ENCODE results near the gene BORCS6.

BORCS6 gene

DNA sequence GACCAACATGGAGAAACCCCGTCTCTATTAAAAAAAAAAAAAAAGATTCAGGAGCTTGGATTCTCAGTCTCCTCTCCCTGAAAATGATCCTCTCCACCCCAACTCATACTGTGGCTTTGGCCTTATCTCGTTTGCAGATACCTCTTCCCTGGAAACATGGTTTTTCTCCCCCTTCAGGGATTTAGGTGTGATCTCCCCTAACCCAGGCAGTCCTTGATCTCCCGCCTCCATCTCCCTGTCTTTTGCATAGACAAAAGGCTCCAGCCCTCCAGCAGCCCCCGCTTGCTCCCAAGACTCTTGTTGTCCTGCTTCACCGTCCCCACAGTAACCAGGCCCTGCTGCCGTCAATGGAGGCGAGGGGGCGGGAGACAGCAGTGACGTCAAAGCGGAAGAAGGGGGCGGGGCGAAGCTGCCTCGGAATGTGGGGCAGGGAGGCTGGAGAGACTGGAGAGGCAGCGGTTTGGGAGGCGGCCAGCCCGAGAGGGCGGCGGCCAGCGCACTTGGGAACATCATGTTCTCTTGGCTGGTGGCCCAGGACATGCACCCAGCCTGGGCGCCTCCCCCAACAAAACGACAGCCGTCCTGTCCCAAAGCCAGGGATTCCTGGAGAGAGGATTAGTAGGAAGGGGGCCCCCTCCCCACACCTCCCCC, 35.9 kb downstream of the BORCS6 start:
- DNase-seq = peak; percentile 98

DNA sequence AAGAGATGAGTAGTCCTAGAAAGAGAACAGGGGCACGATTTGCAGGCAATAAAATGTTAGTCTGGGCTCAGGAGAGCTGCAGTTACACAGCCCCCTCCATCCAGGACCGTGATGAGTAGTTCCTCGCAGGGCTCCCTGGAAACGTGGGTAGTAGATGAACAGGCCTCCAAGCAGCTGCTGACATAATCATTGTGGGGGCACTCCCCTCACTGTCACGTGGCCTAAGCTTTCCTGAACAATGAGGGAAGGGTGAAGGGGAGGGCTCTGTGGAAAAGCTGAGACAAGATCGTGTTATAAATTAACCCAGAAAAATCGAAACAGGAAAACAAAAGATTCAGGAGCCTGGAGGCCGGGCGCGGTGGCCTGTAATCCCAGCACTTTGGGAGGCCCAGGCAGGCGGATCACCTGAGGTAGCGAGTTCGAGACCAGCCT, 36.4 kb downstream of the BORCS6 start:
- peak; percentile 95 for DNase-seq

DNA sequence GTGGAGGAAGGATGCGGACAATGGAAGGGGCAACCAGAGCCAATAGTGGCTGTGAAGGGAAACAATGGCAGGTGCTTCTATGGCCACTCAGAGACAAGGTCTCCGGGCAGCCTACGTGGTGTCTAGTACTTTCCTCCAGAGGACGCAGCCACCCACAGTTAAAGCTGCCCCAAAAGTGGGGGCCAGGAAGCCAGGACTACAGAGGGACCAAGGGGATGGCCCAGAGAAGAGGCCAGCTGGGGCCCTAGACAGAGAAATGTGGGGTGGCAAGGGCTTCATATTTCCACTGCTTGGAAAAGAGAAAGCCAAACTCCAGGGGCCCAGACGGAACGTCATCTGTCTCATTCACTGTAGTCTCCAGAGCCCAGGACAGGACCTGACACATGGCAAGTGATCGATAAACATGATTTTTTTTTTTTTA, 36.9 kb downstream of the BORCS6 start:
- DNase-seq = no peak

DNA sequence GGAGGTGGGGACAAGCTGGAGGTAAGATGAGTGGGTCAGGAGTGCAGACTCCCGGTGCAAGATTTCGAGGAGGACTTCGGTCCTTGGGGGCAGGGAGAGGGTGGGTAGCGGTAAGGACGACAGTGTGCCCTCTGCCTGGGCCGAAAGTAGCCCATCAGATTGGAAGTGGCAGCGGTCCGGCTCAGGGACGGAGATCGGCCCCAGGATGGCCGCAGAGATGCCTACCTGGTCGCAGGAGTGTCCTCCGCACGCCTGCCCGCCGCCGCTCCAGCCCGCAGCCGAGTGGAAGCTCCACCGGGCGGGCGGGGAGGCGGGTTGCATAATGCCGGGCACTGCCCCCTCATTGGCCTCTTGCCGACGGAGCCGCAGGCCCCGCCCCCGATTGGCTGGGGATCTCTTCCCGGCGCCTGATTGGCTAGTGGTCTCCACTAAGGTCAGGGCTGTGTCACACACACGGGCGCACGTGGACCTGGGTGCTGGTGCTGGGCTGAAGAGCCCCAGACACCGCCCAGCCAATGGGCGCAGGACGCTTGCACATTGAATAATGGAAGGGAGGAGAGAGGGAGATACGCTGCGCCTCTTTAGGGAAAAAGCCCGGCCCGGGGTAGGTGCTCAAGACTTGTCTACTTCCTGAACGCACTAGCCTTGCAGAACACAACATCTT, 37.7 kb downstream of the BORCS6 start, which contains the start of gene PER1:
TSS of gene PER1 (minus strand) at position 293 of the 664 bp plus-strand sequence. CDS start 1,698 bp downstream, outside the sequence.
- peak; percentile 94 for DNase-seq

DNA sequence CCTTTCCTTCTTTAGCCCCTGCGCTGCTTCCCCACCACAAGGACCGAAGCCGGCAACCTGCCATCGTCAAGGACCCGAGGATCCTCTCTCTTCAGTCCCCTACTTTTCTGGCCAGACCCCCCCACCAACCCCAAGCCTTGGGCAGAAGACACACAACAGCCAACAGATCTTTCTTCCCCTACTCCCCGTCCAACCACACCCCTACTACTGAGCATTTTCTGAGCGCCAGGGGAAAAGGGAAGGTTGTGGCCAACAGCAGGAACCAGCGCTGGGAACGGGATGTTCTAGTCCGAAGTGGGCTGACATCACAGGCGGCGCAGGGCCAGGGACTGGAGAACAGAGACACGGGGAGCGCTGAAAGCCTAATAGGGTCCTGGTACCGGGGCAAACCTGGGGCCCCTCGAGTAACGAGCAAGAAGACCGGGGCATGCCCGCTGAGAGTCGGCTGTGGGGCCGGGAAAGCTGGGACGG, 38.3 kb downstream of the BORCS6 start:
- DNase-seq = peak; percentile 68

DNA sequence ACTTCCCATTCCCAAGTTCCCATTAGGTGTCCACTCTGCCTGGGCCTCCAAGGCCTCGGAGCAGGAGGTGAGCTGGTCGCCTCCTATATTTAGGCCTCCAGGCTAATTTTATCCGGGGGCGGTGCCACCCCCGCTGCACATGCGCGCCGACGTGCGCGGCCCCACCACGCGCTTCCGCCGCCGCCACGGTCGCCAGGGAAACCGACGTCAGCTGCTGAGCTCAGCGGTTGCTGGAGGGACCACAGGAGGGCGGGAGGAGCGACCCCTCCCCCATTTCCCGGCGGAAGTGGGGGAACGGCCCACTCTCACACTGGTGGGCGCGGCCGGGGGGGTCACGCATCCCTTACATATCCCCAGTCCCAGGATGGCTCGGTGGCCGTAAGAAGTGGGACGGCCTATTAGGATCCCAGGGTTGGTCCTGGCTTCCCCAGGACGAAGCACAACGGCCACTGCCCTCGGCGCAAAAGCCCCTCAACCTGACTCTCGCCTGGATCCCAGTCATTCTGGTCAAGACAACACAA, 38.8 kb downstream of the BORCS6 start:
- peak; percentile 83 for DNase-seq

DNA sequence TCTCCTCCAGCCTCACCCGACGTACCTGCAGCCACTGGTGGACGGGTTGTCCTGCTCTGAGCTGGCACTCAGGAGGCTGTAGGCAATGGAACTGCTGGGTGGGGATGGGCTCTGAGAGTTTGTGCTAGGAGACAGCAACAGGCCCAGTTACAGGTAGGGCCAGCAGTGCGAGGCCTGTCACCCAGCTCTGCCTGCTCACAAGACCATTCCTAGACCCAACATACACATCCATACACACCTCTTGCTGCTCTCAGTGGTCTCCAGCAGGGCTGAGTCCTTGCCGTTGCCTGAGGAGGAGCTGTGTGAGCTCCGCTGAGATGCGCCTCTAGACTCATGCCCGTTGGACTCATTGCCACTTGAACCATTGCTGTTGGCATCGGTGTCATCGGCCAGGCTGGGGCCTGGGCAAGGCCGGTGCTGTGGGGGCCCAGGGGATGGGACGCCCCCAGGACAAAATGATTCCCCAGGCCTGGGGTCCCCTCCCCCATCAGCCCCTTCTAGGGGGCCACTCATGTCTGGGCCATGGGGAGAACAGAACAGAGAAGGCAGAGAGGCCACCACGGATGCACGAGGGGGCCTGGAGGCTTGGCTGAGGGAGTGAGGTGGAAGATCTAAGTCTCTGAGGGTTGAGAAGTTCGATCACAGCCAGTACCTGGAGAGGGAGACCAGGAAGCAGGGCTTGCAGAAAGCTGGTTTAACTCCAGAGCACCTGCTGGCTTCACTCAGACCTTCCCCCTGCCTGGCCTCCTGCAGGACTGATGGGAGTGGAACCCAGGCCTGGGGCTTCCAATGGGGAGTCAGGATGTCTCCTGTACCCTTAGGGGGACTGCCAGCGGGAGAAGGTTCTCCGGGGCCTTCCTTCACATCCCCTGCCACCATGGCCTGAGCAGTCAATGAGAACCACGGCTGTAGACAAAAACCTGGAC, 39.5 kb downstream of the BORCS6 start:
- DNase-seq = no peak

DNA sequence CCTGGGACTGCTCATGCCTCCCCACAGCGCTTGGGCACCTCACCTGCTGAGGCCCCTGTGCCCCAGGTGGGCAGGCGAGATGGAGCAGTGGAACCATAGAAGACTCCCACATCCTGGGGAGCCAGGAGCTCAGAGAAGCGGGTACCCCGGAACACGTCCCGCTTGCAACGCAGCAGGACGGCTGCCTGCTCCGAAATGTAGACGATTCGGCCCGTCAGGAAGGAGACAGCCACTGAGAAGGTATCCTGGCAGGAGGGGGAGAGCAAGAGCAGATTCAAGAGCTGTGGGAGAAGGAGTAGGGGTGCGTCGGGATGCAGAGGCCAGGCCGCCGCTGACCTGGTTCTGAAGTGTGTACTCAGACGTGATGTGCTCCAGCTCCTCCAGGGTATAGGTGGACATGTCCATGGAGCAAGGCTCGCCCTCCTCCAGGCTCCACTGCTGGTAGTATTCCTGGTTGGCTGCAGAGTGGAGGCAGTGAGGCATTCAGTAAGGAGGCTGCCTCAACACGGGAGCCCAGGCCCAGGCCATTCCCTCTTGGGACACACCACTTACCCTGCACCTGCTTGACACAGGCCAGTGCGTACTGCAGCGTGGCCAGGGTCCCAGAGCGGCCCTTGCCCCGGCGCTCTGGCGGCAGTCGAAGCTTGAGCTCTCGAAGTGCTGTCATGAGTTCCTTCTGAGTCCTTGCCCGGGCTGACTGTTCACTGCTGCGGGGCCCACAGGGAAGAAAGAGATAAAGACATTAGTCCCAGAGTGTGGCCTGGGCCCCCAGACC, 40.4 kb downstream of the BORCS6 start:
- no peak for DNase-seq

DNA sequence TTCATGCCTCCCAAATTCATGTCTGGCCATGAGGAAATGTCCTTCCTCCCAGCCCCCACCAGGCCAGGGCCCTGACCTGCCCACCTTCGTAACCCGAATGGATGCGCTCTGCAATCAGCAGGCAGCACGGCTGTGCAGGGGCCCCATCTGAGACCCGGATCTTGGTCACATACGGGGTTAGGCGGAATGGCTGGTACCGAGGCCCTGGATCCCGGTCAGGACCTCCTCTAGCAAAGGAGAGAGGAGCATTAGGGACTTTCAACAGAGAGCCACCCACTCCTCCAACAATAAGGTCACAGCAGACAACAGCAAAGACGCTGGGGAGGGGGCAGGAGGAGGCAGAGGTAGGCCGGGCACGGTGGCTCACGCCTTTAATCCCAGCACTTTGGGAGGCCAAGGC, 41.4 kb downstream of the BORCS6 start:
- DNase-seq = no peak

DNA sequence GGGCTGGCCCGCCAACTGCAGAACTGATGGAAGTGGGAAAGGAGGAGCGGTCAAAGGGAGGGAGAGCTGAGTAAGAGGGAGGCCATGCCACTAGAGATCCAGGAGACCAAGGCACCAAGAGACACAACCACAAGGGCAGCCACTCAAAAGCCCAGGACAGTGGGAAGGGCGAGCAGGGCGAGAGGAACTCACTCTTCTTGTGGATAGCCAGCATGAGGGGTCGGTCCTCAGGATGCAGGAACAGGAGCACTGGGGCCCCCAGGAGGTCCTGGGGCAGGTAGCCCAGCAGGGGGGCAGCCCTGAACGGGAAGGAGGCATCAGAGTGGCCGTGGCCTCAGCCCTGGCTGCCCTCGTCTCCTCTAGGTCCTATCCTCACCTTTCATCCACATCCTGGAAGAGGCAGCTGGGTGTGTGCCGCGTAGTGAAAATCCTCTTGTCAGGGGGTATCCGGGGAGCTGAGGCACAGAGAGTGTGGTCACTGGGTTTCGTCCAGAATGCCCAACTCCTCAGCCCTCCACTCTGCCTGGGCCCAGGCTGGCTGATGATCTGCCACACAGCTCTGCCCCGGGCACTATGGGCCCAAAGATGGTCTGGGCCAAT, 42.1 kb downstream of the BORCS6 start:
- DNase-seq = no peak

DNA sequence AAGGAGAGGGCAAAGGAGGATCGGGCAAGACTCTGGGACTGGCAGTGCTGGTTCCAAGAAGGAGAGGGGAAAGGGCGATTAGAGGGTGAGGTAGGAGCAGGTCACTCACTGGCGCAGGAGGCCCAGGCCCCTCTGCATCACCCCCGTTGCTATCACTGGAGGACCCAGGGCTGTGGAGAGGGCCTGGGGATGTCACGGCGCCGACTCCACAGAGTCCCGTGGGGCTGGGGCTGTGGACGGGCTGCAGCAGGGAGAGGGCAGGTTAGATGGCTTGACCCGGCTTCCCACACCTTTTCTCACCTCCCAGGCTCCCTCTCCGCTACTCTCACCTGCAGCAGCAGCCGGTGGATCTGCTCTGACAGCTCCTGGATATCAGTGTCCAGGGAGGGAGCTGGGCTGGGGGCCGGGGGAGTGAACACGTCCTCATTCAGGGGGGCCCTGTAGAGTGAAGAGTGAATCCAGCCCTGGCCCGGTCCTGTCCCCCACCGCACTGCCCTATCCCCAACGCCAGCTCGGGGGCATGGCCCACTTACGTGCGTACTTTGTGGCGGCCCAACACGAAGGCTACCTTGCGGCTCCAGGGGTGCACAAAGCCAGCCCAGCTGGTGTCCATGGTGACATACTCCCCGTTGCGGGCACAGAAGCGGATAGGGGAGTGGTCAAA, 42.7 kb downstream of the BORCS6 start:
- DNase-seq = no peak

DNA sequence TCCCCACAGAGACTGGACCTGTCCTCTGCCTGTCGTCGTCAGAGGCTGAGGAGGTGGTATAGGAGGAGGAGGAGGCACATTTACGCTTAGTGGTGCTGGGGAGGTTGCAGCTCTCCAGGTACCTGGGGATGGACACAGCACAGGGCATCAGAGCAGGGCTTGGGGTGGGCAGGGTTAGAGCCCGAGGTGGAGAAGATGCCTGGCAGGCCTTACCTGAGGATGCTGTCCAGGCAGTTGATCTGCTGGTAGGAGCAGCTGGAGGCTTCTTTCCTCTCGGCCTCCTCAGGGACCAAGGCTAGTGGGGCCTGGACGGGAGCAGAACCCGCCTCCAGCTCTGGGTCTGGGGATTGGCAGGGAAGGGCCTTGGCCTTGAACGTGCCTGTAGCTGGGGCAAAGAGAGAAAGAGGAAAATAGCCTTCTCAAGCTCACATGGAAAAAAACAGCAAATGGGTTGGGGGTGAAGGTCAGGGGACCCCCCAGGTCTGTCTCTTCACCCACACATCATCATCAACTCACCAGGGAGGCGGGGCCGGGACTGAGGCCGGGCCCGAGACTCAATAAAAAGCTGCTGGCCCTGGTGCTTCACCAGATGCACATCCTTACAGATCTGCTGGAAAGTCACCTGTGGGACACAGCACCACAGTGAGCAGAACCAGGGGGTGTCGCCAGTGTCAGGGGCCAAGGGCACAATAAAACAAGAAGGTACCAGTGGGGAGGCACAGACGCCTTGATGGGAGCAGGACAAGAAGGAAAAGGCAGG, 43.4 kb downstream of the BORCS6 start:
- no peak for DNase-seq

DNA sequence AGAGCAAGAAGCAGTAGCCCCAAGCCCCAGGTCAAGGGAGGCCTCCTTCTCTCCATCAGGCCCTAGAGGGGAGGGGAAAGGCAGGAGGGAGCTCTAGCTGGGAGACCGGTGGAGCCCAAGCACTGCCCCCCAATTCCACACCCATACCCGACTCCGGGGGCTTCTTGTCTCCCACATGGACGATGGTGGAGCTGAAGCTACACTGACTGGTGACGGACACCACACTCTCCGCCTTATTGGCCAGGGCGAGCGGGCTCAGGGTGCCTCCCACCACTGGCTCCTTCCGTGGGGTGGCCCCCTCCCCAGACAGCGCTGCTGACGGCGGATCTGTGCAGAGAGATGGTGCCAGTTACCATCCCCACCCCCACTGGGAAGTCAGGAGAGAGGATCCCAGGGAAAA, 44.2 kb downstream of the BORCS6 start:
- DNase-seq = no peak

DNA sequence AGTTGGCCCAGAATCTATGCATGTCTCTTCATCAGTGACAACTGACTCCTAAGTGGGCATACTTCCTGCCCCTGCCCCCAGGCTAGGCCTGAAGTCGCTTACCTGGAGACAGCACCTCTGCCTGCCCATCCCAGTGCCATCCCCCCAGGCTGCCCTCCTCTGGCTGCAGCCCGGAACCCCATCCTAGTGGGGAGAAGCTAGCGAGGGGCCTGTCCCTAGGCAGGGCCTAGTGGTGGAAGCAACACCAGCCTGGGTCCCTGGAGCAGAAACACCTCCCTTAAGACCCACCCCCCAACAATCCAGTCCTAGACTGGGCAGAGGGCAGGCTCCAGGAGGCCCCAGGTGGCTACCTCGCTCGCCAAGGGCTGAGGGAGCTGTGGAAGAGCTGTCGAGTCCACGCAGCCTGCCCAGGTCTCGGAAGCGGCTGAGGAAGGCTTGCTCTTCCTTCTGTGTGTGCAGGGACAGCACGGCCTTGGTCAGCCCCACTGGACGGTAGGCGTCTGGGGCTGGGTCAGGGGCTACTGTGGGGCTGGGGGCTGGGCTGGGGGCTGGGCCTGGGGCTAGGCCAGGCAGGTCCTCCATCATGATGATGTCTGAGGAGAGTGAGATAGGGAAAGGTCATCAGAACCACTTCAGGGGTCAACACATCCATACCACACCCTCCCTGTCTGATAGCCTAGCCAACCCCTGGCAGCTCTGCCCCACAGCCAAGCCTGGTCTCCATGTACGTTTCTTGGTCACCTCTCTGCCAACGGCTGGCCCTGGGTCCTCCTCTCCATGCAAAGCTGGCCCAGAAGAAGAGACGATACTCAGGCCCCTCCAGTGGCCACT, 45.4 kb downstream of the BORCS6 start:
- DNase-seq = no peak

DNA sequence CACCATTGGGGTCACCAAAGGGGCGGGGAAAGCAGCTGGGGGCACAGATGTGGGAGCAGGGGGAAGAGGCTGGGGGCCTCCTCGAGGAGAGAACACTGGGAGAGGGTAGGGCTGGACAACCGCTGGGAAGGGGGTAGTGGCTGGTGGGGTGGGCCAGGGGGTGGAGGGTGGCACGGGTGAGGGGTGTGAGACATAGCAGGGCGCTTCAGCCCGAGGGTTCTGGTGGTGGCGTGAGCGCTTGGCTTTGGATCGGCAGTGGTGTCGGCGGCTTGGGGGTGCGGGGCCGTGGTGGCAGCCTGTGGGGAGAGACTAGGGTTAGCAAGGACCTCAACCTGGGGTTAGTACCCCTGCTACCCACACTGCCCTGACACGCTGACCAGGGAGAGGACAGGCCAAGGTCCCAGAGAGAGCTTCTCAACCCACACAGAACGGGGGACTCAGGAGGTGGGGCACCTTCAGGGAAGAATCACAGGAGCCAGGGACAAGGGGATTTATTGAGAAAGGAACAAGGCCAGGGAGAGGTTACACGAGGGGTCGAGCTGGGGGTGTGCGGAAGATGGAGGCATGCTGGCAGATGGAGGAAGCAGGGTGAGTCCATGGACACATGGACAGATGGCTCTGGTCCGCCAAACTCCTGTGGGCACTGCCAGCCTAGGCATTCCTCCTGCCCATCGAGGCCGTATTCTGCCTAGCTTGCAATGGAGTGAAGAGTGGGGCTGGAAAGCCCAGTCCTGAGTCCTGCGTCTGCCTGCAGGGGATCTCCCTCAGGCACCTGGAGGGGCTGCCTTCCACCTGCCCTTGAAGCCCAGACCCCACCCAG, 46.2 kb downstream of the BORCS6 start:
- no peak for DNase-seq

DNA sequence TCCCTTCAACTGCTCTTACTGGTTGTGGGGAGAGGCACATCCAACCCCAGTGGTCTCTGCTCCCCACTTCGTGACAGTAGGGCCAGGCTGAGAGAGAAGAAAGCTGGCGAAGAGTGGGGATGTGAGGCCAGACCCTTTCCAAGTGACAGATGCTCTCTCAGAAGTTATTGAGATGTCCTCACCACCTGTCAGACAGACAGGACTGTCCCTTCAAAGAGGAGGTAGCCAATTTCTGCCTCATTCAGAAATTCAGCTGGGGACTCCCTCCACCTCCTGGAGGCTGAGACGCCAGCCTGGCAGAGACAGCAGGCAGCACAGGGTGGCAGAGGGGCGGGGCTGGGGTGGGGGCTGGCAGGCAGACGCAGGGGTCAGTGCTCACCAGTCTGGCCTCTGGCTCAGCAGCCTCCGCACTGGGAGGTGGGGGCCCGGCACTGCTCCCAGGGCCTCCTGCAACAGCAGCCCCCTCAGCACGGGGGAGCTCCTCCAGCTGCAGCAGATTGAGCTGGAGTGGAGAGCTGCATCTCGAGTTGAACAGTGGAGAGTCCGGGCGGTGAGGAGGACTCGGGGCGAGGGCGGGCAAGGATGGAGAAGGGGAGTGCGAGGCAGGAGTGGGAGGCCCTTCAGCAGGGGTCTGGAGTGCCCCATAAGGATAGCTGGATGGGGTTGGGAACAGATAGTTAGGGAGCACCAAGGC, 46.9 kb downstream of the BORCS6 start:
- no peak for DNase-seq

DNA sequence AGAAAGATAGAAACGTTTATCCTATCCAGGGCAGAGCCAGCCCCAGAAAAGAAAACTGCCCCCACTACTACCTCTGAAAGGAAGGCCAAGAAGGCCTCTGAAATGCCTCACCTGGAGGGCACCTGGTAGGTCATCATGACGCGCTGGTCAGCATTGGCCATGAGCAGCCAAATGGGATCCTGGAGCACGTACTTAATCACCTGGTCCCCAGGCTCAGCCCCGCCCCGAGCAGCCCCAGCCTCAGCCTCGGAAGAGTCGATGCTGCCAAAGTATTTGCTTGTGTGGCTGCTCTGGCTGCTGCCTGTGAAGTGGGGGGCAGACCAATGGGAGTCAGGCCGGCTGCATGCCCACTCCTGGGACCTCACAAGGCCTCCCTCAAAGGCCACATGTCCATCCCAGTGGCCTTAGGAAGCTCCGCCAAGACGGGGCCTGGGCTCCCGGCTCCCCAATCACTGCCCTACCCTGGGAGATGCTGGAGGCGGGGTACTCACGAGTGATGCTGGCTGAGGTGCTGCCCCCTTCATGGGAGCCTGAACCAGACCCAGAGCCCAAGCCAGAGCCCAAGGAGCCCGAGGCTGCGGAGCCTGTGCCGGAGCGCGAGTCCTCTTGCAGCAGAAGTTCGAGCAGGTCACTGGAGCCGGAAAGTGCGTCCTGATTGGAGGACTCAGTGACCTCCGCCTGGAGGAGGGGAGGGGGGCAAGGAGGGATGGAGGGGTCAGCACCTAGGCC, 47.7 kb downstream of the BORCS6 start:
- no peak for DNase-seq
